GM19025 (cell line): ENCODE measurements around the gene SSH2.
"Not testable (repeated sequence)": the region's sequence is repeated elsewhere in the genome, so short reads cannot be mapped to it uniquely, and the experiment has no call there.

Experiments
- ATAC-seq: cut with Tn5 transposase; IDR thresholded peaks from one replicate; pipeline ENCODE4 v1.9.1; 2021; ENCODE audit warnings: mild to moderate bottlenecking, low read depth, moderate library complexity; ENCODE audit not compliant: unreplicated experiment

SSH2 gene

DNA sequence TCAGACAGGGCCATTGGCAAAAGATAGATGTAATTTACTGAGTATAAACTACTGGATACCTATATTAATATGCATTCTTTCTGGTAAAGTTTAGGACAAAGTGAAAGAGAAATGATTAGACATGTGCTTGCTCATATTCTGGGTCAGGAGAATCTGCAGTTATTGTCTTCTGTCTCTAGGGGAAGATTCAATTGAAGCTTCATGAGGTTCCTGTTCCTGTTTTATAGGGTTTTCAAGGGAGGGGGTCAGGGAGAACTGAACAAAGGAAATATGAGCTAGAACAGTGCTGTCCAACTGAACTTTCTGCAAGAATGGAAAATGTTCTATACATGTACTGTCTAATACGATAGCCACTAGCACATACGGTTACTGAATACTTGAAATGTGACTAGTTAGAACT is 248.0 kb downstream of the SSH2 start:
- ATAC-seq: no peak

DNA sequence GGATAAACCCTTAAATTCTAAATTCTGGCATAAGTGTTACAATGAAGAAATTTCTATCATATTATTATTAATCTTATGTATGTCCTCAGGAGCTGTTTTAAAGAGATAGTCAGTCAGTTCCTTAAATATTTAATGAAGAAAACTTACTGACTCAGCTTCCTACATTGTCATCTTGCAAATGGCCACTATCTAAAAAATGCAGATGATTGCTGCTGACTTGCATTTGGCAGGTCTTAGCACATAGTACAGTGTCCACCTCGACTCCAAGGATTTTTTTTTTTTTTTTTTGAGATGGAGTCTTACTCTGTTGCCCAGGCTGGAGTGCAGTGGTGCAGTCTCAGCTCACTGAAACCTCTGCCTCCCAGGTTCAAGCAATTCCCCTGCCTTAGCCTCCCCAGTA is 252.2 kb downstream of the SSH2 start:
- no peak for ATAC-seq

DNA sequence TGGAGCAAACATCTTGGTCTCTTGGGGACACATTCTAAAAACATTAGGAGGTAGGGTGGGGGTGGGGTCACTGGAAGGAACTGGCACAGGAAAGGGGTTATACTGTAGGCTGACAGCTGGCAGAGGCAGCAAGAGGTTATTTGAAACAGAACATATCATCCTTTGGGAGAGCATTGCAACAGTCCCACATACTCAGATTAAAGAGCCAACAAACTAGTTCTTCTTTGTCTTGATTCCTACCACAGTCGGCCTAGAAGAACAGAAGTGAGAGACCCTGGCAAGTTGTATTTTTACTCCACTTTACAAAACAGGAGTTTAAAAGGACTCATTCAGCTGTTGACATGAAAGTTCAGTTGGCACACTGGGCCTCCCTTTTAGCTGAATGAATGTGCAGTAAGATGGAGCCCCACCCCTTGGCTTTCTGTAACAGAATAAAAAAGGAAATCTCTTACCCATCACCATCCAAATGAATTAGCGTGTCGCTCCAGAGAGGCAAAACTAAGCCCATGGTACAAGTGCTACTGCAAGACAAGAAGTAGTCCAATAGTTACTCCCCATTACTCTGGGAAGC is 252.7 kb downstream of the SSH2 start:
- ATAC-seq: no peak

DNA sequence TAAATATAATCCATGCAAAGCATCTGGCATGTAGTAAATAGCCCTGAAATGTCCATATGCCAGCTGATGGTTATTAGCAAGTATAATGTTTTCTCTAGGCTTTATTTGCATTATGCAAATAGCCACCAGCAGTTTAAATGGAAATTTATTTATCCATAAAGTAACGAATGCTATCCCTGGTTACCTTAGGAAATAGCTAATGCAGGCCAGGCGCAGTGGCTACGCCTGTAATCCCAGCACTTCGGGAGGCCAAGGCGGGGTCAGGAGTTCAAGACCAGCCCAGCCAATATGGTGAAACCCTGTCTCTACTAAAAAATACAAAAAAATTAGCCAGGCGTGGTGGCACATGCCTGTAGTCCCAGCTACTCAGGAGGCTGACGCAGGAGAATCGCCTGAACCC is 254.1 kb downstream of the SSH2 start:
- not testable (repeated sequence) for ATAC-seq

DNA sequence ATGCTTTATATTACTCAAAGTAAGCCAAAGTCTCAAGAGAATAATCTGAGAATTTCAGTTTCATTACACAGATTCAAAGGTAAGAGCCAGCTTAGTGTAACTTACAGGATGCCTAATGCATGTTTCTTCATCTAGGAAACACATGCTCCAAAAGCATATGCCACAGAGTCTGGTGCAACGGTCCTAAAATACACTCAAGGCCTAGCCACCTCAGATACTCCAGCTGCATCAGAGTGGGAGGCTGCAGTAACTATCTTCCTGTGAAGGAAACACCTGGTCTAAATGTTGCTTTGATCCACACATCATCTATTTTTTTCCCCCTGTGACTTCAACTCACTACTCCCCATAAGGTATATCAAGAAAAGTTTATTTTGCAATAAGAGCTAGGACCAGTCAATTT is 255.7 kb downstream of the SSH2 start:
- ATAC-seq: no peak

DNA sequence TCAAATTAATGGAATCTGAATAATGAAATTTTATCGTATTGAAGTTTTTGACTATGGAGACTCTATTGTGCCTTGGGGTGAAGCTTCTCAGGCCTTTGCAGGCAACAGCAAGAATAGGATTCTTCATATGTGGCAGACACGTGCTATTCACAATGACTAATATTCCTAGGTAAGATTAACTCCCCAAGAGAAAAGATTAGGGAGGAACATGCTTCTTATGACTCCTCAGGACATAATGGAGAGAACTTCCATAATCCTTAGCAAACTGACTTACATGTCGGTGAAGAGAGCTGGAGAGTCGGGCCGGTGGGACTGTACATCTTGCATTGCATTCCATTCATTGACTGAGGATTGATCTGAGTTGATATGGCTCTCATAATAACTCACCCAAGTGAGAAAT is 258.4 kb downstream of the SSH2 start:
- ATAC-seq: no peak

DNA sequence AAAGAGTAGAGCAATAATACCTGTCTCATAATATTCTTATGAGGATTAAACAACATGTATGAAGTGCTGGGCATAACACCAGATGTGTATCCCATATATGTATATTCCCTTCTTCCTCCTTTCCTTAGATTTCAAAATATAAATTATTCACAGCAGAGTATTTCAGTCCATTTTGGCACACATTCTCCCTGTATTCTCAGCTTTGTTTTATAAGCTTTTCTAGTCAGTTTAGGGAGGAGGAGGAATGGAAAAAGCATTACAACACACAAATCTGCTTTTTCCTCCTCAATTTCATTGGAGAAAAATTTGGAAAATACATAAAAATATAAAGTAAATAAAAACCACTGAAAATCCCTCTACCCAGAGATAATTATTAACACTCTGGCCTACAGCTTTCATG is 260.8 kb downstream of the SSH2 start:
- no peak for ATAC-seq

DNA sequence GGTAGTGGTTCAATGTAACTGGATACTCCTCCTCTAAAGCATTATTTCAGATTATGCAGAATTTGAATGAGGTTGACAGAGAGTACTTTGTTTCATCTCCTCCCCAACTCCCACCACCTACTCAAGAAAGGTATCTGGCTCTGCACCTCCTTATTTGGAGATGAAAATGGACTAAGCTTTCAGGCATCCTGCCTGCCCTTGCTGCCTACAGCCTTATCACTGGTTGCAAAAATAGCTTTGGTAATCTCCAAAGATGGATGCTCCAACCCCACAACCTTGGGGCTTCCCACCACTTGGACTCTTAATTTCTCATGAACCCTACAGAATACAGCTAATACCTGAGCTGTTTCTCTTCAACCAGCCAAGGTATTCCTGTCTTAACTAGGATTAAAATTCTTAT is 262.1 kb downstream of the SSH2 start:
- ATAC-seq: no peak

DNA sequence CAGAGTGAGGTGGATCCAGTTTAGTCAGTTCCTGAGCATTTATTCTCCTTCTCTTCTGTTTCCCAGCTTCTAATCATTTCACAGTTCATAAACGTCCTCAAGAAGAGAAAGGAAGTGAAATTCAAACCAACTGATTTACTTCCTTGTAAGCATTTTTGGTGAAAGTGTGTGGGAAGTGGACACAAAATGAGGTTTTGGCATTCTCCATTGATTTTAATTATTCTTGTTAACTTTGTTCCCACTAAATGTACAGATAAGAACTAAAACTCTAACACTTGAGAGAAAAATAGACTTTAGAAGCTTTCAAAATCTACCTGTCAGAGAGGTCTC is 264.6 kb downstream of the SSH2 start:
- no peak for ATAC-seq

DNA sequence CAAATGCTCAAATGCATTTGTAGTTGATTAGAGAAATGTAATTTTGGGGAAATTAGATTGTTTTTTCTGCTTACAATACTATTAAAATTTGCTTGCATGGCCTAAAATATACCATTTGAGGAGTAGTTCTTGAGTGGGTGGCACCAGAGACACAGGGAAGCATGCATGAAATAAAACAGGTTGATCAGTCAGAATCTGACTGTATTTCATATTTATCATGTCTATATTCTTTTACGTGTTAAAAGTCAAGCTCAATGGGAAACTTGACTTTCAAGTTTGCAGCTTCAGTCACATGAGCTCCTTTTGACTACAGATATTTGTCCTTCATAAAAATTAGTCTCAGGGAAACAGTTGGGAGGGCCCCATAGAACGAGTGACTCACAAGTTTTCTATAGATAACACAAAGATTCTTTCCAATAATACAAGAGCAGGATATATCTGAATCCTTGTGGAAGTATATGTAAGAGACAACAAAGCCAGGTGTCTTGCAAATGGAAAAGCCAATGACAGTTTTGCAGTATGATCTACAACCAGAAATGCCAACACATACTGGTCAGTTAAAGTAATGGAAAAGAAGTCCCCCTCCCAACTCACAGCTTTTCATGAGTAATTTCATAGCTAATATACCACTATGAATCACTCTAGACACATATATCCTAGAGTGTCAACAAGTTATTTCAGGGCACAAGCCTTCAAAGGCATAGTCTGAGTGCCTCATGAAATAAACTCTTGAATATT is 265.1 kb downstream of the SSH2 start:
- no peak for ATAC-seq

DNA sequence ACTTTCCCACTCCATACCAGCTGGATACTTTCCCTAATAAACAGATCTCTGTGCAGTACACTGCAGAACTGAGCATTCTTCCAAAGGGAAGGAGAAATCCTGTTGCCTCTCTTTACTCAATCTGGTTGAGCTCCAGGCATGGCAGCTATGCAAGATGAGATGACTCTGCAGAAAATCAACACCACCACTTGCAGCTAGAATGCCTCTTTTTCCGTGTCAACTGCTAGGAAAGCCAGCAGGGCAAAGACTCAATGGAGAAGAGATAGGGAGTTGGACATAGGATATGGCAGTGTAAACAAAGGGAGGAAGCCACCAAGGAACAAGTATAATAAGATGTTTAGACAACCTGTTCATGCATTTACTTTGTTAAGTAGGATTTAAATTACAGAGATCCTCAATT is 266.9 kb downstream of the SSH2 start:
- ATAC-seq: no peak

DNA sequence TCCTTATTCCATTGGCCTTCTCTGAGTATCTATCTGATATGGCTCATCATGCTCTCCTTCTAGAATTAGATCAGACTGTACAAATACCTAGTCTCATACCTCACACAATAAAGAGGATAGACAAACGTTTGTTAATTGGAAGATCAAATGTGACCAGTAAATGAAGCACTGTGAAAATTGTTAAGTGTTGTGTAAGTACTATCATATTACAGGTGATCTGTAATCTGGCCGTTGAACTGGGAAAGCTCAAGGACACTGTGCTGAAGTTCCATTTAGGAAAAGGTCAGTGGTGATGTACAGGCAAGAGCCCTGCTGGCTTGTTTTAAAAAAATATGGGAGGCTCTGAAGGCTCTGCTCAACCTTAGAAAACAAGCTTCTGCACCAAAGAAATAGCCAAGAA is 268.8 kb downstream of the SSH2 start:
- no peak for ATAC-seq

DNA sequence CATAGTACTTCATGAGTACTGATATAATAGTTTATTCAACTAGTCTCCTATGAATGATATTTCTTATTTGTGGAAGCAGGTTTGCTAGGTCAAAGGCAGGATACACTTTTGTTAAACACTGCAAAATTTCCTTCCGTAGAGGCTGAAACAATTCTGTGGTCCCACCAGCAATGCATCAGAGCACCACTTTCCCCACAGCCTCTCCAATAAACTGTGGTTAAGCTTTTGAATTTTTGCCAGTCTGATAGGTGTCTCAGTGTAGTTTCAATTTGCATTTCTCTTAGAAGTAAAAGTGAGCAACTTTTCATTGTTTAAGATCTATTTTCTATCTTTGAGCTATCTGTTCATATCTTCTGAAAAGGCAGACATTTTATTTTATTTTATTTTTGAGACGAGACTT is 270.9 kb downstream of the SSH2 start:
- no peak for ATAC-seq

DNA sequence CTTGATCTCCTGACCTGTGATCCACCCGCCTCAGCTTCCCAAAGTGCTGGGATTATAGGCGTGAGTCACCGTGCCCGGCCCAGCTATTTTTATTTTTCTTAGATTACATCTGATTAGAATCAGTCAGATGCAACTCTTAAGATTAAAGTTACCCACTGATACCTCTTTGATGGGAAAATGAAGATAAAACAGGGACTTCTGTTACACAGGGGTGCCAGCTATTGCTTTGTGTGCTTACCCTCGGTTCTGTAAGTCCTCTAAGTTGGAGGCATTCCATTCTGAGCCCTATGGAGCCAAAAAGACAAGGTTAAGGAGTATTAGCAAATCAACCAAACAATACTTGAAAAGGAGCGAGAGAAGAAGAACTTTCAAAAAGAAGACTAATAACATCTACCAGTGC is 274.7 kb downstream of the SSH2 start:
- no peak for ATAC-seq

DNA sequence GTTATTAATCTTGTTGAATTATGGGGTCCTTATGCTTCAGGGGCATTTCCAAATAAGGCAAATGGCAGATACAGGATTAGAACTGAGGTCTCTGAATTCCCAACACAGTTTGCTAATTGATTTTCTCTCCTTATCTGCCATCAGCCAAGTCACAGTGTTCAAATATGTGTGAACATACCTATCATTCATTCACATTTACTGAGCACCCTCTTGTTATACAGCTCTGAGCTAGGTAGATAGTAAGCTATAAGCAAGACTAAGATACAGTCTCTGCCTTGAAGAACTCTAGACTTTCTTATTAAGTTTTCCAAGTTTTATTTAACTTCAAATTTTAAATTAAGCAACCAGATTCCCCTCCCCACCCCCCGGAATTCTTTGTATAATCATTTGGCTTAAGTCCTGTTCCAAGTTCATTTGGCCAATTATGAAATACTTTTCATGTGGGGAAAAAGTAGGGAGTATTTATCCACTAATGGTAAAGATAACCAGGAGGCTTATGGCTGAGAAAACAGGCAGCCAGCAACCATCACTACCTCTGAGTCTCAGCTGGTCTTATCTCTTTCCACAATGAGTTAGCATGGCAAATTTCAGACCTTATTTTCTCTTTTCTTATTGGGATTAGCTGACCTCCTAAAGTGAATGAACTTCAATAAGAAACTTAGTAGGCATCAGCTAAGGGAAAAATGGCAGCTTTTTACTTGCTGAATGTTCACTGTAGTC is 275.9 kb downstream of the SSH2 start:
- ATAC-seq: no peak

DNA sequence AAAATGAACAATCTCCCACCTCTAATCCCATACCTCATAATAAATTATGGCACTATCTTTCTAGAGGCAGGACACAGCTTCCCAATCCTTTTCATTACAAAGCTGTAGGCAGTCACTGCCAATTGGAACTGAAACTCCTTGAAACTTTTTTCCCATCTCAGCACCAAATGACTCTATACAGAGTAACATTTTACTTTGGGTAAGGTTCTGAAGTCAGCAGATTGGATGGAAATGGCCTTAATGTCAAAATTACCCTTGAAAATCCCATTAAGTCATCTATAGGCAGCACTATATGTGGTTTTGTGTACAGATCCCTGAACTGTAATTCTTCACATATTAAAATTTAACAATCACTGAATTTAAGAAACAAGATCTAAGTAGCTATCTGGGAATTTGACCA is 277.1 kb downstream of the SSH2 start:
- ATAC-seq: no peak

DNA sequence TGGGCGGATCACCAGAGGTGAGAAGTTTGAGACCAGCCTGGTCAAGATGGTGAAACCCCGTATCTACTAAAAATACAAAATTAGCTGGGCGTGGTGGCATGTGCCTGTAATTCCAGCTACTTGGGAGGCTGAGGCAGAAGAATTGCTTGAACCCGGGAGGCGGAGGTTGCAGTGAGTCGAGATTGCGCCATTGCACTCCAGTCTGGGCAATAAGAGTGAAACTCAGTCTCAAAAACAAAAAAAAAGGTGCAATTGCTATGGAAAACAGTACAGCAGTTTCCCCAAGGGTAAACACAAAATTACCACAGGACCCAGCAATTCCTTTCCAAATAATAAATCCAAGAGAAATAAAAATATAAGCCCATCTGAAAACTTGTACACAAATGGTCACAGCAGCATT is 278.1 kb downstream of the SSH2 start:
- not testable (repeated sequence) for ATAC-seq

DNA sequence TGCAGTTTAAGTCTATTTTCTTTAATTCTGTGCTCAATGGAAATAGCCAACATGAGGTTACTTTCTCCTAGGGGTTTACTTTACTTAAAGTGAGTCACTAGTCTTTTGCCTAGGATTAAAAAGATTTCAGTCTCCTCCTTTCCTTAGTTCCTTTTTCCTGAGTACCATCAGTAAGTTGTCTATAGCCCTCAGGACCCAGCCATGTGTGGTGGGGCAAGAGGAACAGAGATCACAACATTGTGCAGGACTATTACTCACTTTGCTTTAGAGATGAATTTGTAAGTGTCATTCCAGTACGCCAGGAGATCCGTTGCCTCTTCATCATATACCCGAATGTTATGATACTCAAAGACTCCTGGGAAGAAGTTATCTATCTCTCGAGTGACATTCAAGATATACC is 279.6 kb downstream of the SSH2 start:
- no peak for ATAC-seq

DNA sequence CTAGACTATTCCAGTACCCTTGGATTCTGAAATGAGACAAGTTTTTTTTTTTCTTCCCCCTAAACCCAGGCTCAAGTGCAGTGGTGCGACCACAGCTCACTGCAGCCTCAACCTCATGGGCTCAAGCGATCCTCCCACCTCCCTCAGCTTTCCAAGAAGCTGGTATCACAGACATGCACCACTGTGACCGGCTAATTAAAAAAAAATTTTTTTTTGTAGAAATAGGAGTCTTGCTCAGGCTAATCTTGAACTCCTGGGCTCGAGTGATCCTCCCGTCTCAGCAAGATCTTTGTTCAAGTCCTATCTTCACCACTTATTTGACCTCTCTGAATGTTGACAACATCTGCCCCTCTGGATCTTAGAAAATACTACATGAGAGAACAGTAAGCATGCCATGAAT is 280.7 kb downstream of the SSH2 start:
- no peak for ATAC-seq

DNA sequence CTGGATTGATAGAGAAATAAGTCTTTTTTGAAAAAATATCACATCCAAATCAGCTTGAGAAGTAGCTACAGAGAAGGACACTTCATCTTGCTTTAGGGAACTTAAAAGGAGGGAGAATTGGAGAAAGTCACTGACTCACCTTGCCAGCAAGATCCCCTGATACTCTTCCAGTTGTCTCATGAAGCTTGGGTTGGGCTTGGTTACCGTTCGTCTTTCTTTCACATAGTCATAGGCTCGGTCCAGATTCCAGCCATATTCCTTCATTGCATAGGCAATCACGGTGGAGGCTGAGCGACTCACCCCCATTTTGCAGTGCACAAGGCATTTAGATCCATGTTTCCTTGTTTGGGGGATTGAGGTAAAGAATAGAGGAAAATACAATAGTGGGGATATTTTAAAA is 282.0 kb downstream of the SSH2 start:
- ATAC-seq: no peak

DNA sequence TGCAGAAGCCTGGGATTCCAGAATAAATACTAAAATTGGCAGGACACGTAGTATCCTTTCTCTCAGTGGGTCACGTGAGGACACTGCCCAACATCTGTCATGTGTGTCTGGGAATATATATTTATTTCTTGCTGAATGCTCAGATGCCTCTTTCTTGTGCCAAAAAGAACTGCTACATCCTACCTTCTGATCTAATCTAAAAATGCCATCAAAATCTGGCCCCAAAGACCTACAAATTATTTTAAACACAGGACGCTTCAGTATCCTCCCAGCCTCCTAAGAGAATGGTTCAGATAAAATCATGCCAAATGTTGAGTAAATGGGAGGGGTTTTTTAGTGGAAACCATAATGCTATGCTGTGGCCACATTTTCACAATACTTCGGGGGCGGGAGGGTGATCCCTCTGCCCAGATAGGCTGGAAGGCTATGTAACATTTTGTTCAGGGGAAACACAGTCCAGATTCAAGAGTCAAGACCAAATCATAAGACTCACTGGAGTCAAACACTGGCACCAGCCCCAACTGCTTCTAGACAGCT is 284.4 kb downstream of the SSH2 start:
- no peak for ATAC-seq

DNA sequence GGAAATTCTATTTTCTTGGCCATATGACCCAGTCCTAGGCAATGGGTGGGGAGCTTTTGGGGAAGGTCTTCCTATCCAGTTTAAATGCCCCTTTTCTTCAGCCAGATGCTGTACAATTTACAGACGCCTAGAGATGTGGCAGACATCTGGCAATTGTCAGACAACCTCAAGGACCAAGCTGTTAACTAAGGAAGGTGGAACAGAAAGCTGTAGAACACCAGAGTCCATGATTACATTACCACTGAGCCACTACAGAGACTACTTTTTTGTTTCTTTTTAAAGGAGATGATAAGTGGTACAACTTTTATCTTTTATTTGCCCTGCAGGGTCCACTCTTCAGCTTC is 286.2 kb downstream of the SSH2 start:
- ATAC-seq: no peak
